Measurements from ENCODE around the gene MARCHF5.

GRCh38 chr10:92290076-92290836 is 711 bp upstream of the MARCHF5 start:
- TF ChIP-seq ZNF274 (IDR thresholded peaks at IDR 0.05; ENCODE audit: low read depth, low read length): no peak
- no peak for TF ChIP-seq SUZ12 (IDR thresholded peaks at IDR 0.05; ENCODE audit: extremely low read depth, insufficient read depth, insufficient read length)
- TF ChIP-seq YY1 (IDR thresholded peaks at IDR 0.05; ENCODE audit: insufficient read depth, insufficient read length): no peak

All from NT2/D1 (cell line).